ENCODE data around the gene GNGT1.
"Not testable (repeated sequence)": the region's sequence is repeated elsewhere in the genome, so short reads cannot be mapped to it uniquely, and the experiment has no call there.

GRCh38 chr7:93916315-93916714 lies 9.9 kb downstream of the GNGT1 start:
- not testable (repeated sequence) for TF ChIP-seq POLR2AphosphoS5 (IDR thresholded peaks at IDR 0.05; ENCODE audit: low read depth, low read length); POLR2A (IDR thresholded peaks at IDR 0.05; ENCODE audit: low read depth, low read length); TAF1 (IDR thresholded peaks at IDR 0.05; ENCODE audit: low read depth, low read length); SPI1 (IDR thresholded peaks at IDR 0.05; ENCODE audit: low read depth, low read length); PAX5 (IDR thresholded peaks at IDR 0.05; ENCODE audit: insufficient read depth, low read length, severe bottlenecking); POU2F2 (IDR thresholded peaks at IDR 0.05; ENCODE audit: low read depth, low read length)
